Muscle of leg (tissue), 11 donors: ENCODE results near the gene KMT2B. TPM values are rescaled to one million over a fixed set of nuclear protein-coding genes. Genes with fewer than 3 reads are reported as not detected.

Experiments
- DNase-seq: peaks from one replicate; pipeline ENCODE4 v3.0.0; 2013
- H3K27ac ChIP-seq: one replicate; pipeline ENCODE4 v1.5.1; 2013; ENCODE audit warnings: mild to moderate bottlenecking, low read length, control low read depth
- H3K27me3 ChIP-seq: one replicate; pipeline ENCODE4 v1.6.1; 2013; ENCODE audit warnings: low read length; ENCODE audit not compliant: control insufficient read depth, insufficient read depth
- H3K36me3 ChIP-seq: one replicate; pipeline ENCODE4 v1.6.1; 2013; ENCODE audit warnings: low read length; ENCODE audit not compliant: control insufficient read depth, insufficient read depth
- H3K4me1 ChIP-seq: one replicate; pipeline ENCODE4 v1.6.1; 2013; ENCODE audit warnings: low read length; ENCODE audit not compliant: control insufficient read depth, insufficient read depth
- H3K4me3 ChIP-seq: one replicate; pipeline ENCODE4 v1.5.1; 2013; ENCODE audit warnings: low read length, control low read depth
- H3K9me3 ChIP-seq: replicated peaks from 2 replicates; pipeline ENCODE4 v1.6.1; 2013; ENCODE audit warnings: low read depth, low read length; ENCODE audit not compliant: control insufficient read depth
- WGBS: methylation state at CpG from one replicate; pipeline ENCODE4 v1.1.5; 2013; ENCODE audit warnings: missing lambda C conversion rate; ENCODE audit not compliant: insufficient coverage; 5-methylcytosine and 5-hydroxymethylcytosine counted together
- polyA plus RNA-seq, 8 donors: library from polyadenylated mRNA; unstranded; fragments of 120-200 nt; gene quantifications; one replicate each; pipeline versions ENCODE4 v1.2.1 to v1.2.3, GENCODE V29; 2013; ENCODE audit warnings: inconsistent platforms in 1 of 8, low replicate concordance in 1 of 8; ENCODE audit not compliant: insufficient read length in 8 of 8, insufficient read depth in 1 of 8
- total RNA-seq: library from RNA; stranded (reverse); fragments of 120-200 nt; gene quantifications from one replicate; pipeline ENCODE4 v1.2.4, GENCODE V29; 2013

Gene KMT2B
- total and polyA plus RNA-seq, 9 donors = 7.6 to 33.7 (median 25.1) TPM

DNA sequence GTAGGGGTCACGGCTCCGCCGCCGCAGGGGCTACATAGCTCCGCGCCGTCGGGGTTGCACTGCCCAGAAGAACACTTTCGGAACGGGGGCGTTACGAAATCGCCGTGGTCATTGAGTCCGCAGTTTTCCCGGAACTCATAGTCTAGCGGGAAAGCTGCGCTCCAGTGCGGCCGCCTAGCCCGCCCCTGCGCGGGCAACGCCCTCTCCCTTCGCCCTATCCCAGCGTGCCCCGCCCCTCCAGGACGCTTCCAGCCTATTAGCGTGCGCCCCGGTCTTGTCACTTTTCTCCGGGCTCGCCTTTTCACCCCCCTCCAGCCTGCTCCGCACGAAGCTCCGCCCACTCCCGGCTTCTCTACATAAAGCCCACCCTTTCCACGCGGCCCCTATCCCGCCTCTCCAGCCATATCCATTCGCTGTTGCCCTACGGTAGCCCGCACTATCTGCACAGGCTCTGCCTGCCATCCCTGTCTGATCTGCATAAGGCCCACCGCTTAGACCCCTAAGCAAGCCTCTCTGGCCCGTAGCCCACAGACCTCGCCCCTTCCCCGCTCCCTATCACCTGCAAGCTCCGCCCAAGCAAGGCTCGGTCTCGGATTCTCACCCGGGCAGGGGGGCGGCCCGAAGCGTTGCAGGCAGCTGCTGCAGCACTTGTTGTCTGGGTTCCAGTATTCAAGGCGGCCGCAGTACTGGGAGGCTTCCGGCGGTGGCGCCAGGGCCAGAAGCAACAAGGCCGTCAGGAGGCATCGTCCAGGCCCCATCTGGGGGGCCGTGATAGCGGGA lies 22.8 kb downstream of the KMT2B start:
- peak; percentile 99 for DNase-seq
- peaks cover 49% of the 10 kb centered on the region for H3K36me3 ChIP-seq
- H3K27ac ChIP-seq = peak overlapping the region; percentile 97
- under 1% methylated on average over 63 of the region's 63 CpGs for WGBS
- H3K4me1 ChIP-seq = peaks cover 33% of the 10 kb centered on the region
- H3K4me3 ChIP-seq = peak overlapping the region; percentile 69
- H3K27me3 ChIP-seq = no peaks in the 10 kb centered on the region
- H3K9me3 ChIP-seq = no peaks in the 10 kb centered on the region

DNA sequence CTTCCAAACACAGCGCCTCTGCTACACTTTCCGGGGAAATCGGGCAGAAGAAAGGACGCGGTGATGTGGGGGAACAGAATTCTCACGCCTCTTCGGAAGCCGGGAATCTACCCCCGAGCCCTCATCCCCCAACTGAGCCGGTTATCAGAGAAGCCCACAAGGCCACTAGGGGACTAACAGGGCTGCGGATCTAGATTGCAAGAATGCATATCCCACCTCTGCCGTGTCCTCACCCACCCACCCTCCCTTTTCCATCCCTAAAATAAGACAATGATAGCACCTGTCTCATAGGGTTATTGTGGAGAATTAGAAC lies 23.4 kb downstream of the KMT2B start:
- no peaks in the 10 kb centered on the region for H3K27me3 ChIP-seq
- no peaks in the 10 kb centered on the region for H3K9me3 ChIP-seq
- DNase-seq = no peak
- peaks cover 47% of the 10 kb centered on the region for H3K36me3 ChIP-seq
- H3K4me1 ChIP-seq = peaks cover 38% of the 10 kb centered on the region
- peak overlapping the region; percentile 69 for H3K4me3 ChIP-seq
- peak overlapping the region; percentile 97 for H3K27ac ChIP-seq
- WGBS = no CpG with 5 or more reads among the region's 12 CpGs

DNA sequence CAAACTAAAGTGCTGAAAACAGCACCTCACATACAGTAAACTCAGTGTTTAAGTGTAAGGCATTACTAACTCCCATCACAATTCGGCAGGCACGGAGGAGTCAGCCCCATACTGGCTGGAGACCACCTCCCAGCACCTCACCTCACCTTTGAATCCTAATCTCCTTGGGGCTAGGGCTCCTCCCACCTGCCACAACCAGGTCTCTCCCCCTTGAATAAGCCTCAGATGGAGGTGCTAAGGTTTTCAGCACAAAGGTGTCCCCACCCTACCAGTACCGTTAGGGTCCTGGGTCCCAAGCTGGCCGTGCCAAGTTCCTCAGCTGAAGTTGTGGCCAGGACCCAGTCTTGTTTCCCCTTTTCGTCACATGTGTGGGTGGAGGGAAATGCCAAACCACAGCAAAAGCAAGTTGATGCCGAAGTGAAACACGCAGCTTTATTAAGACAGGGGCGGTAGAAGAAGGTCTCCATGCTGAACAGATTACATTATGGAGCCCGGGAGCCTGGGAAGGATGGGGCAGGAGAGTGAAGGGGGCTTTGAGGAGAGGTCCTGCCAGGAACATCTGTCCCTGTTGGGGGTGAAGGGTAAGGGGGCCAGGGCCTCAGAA lies 24.4 kb downstream of the KMT2B start, which contains the start of gene IGFLR1:
Gene IGFLR1, minus strand, starts transcription at position 332 of the 604 bp plus-strand sequence. CDS start 1,272 bp downstream, outside the sequence.
- peaks cover 37% of the 10 kb centered on the region for H3K36me3 ChIP-seq
- no peaks in the 10 kb centered on the region for H3K27me3 ChIP-seq
- peak; percentile 69 for DNase-seq
- peak within 1 kb of the TSS; percentile 69 for H3K4me3 ChIP-seq
- peak within 1 kb of the TSS; percentile 51 for H3K27ac ChIP-seq
- WGBS = 92% methylated on average over 6 of the region's 9 CpGs
- H3K4me1 ChIP-seq = peaks cover 43% of the 10 kb centered on the region
- H3K9me3 ChIP-seq = no peaks in the 10 kb centered on the region

DNA sequence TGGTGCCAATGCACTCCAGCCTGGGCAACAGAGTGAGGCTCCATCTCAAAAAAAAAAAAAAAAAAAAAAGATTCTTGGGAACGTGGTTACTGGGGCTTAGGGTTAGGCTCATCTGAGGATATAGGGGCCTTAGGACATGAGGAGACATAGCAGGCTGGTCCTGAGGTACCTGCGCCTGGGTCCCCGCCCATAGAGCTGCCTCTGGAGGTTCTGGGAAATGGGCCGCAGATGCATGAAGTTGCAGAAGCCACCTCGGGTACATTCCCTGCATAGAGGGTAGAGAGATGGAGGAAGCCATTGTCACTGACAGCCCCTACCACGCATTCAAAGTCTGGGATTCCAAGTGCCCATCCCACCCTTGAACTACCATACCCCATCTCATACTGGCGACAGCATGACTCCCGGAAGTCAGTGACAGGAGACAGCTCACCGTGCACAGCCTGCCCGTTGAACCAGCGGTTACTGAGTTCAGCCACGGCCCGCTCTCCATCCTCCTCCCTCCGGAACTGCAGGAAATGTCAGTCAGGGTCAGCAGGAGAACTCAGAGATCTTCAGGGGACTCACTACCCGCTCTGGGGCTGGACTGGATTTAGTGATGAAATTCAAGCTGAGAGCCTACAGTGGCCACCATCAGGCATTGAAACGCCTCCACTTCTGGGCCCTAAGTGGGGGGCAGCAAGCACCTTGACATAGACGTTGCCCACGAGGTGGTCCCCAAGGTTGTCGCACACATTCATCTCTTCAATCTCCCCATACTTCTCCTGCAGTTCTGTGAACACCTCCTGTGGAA lies 26.0 kb downstream of the KMT2B start:
- Histone ChIP-seq H3K27ac (no peak overlapping the region), H3K27me3 (no peaks in the 10 kb centered on the region), H3K4me3 (no peak overlapping the region), H3K36me3 (peaks cover 20% of the 10 kb centered on the region), H3K9me3 (no peaks in the 10 kb centered on the region), H3K4me1 (peaks cover 48% of the 10 kb centered on the region)
- 87% methylated on average over 16 of the region's 19 CpGs for WGBS
- no peak for DNase-seq

DNA sequence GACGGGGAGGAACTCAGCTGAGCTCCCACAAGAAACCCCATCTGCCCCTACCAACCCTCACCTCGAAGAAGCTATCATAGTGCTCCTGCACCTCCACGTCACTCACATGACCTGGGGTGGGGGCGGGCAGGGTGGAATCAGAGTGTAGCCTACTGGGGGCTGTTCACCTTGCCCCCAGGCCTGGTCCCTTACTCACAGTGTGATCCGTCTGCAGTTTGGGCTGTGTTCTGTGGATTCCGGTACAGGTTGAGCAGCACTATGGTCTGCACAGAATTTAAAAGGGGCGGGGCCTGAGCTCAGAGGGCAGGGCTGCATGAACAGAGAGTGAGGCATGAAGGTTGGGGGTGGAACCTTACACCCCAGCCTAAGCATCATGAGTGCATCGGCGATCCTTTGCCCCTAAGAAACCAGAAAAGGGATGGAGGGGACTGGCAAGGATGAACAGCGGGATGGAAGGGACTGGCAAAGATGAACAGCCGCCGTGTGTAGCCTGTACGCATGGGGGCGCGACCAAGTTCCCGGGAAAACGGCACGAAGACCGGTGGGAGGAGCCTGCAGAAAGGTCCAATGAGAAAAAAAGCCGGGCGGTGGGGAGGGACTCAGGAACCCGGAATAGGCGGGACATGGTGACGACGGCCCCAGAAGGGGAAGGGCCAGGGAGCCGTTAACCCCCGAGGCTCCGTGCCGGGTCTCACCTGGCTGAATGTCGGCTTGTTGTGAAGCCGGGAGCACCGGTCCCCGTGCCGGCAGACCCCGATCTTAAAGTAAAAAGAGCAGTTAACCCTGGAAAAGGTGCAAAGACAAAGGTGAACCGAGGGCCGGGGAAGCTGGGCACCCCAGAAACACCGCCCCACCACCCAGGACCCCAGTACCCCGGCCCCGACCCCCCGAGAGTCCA lies 26.9 kb downstream of the KMT2B start:
- peak overlapping the region; percentile 65 for H3K4me3 ChIP-seq
- no peaks in the 10 kb centered on the region for H3K27me3 ChIP-seq
- H3K27ac ChIP-seq = peak overlapping the region; percentile 99
- H3K36me3 ChIP-seq = peaks cover 15% of the 10 kb centered on the region
- H3K4me1 ChIP-seq = peaks cover 52% of the 10 kb centered on the region
- under 1% methylated on average over 33 of the region's 41 CpGs for WGBS
- DNase-seq = peak; percentile 99
- no peaks in the 10 kb centered on the region for H3K9me3 ChIP-seq

DNA sequence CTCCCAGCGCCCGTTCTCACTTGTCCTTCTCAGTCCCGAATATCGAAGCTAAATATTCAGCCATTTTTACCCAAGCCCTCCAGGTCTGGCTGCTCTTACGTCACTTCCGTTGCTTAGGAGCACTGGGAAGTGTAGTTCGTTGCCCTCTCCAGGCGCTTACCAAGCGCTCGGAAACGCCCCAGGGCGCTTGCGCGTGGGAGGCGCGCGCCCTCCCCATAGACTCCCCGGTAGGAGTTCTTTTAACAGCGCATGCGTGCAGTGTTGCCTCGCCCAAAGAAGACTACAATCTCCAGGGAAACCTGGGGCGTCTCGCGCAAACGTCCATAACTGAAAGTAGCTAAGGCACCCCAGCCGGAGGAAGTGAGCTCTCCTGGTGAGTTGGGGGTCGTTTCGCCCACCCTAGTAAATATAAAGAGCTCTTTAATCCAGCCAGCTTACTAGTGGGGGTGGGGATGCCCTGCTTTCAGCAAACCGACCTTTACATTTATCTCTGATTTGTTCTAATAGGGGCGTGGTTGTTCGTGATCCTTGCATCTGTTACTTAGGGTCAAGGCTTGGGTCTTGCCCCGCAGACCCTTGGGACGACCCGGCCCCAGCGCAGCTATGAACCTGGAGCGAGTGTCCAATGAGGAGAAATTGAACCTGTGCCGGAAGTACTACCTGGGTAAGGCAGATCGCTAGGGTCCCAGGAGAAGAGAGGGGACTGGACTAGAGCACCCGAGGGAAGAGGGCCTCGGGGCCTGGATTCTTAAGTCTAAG lies 27.7 kb downstream of the KMT2B start, which contains the start of the genes PSENEN and U2AF1L4:
Gene PSENEN, plus strand, starts transcription at position 324 of the 759 bp plus-strand sequence. Its CDS starts 280 bp downstream, at position 604.
Gene U2AF1L4, minus strand, starts transcription at position 91 of the 759 bp plus-strand sequence. Its CDS starts 27 bp downstream, at position 64.
- peak within 1 kb of the TSS; percentile 99 for H3K27ac ChIP-seq
- peaks cover 49% of the 10 kb centered on the region for H3K4me1 ChIP-seq
- H3K27me3 ChIP-seq = no peaks in the 10 kb centered on the region
- no peaks in the 10 kb centered on the region for H3K9me3 ChIP-seq
- under 1% methylated on average over 22 of the region's 40 CpGs for WGBS
- peak; percentile 100 for DNase-seq
- peak within 1 kb of the TSS; percentile 92 for H3K4me3 ChIP-seq
- peaks cover 18% of the 10 kb centered on the region for H3K36me3 ChIP-seq

DNA sequence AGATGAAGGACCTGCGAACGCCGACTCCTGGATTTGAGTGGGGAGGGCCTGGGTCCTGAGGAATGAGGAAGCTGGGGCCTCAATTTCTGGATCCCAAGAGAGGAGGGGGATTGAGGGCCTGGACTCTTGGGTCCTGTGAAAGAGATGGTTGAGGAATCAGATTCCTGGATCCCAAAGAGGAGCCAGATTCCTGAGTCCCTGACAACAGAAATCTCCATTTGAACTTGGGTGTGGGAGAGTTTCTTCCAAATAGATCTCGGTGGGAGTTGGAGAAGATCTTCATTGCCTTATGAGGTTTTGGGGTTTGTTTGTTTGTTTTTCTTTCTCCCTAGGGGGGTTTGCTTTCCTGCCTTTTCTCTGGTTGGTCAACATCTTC lies 28.3 kb downstream of the KMT2B start:
- Histone ChIP-seq H3K9me3 (no peaks in the 10 kb centered on the region), H3K36me3 (peaks cover 18% of the 10 kb centered on the region), H3K4me3 (peak overlapping the region; percentile 92), H3K27ac (peak overlapping the region; percentile 91), H3K4me1 (peaks cover 44% of the 10 kb centered on the region), H3K27me3 (no peaks in the 10 kb centered on the region)
- DNase-seq = no peak
- 0% methylated on average over 3 of the region's 4 CpGs for WGBS

DNA sequence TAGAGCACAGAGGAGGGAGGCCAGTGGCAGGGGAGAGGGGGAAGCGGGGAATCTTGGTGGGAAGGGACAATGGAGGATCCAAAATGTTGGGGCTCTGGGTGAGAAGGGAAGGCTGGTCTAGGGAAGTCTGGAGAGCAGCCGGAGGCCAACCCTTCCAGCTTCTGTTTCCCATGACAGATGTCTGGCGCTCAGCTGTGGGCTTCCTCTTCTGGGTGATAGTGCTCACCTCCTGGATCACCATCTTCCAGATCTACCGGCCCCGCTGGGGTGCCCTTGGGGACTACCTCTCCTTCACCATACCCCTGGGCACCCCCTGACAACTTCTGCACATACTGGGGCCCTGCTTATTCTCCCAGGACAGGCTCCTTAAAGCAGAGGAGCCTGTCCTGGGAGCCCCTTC lies 28.7 kb downstream of the KMT2B start:
- WGBS = 82% methylated on average over 4 of the region's 5 CpGs
- Histone ChIP-seq H3K27me3 (no peaks in the 10 kb centered on the region), H3K4me1 (peaks cover 39% of the 10 kb centered on the region), H3K9me3 (no peaks in the 10 kb centered on the region), H3K36me3 (peaks cover 18% of the 10 kb centered on the region), H3K4me3 (peak overlapping the region; percentile 92), H3K27ac (peak overlapping the region; percentile 91)
- no peak for DNase-seq
